Kidney capillary endothelial cell (primary cell): ENCODE measurements around the gene PDGFRA.
"Not testable (repeated sequence)": the region's sequence is repeated elsewhere in the genome, so short reads cannot be mapped to it uniquely, and the experiment has no call there.

Source experiments
- DNase-seq: peaks from one replicate; pipeline ENCODE4 v3.0.0-alpha.2; 2018; ENCODE audit warnings: low spot score

Gene PDGFRA

GRCh38 chr4:54320826-54321685, 92.0 kb downstream of the PDGFRA start:
- no peak for DNase-seq

GRCh38 chr4:54322818-54323417, 93.8 kb downstream of the PDGFRA start:
- peak; percentile 56 for DNase-seq

GRCh38 chr4:54330896-54331295, 101.8 kb downstream of the PDGFRA start:
- DNase-seq = no peak

- no peak for DNase-seq
Observed at GRCh38 chr4:54332542-54332941, 103.4 kb downstream of the PDGFRA start.

GRCh38 chr4:54333657-54334056, 104.6 kb downstream of the PDGFRA start:
- DNase-seq = no peak

- not testable (repeated sequence) for DNase-seq
Observed at GRCh38 chr4:54334769-54335168, 105.7 kb downstream of the PDGFRA start.

- peak; percentile 23 for DNase-seq
Observed at GRCh38 chr4:54337009-54337408, 107.9 kb downstream of the PDGFRA start.

GRCh38 chr4:54342067-54342466, 113.0 kb downstream of the PDGFRA start:
- DNase-seq = not testable (repeated sequence)
